Suprapubic skin (tissue), 4 donors: ENCODE results near the gene NBEA.

ENCODE experiments used
- EP300 ChIP-seq: sonication (generic); formaldehyde crosslinking; IDR thresholded peaks from one replicate; pipeline ENCODE4 v1.6.1; 2017; ENCODE audit warnings: antibody characterized with exemption
- POLR2A ChIP-seq, 2 donors: fragments of 450-650 bp; IDR thresholded peaks; one replicate each; pipeline ENCODE4 v1.6.1; 2017; ENCODE audit warnings: antibody characterized with exemption in 2 of 2, mild to moderate bottlenecking in 2 of 2, moderate library complexity in 2 of 2
- POLR2AphosphoS5 ChIP-seq, 3 donors: sonication (generic); formaldehyde crosslinking; IDR thresholded peaks; one replicate each; pipeline ENCODE4 v1.6.1; 2017; ENCODE audit warnings: antibody characterized with exemption in 3 of 3
- TF ChIP-seq, protein P1 (sequence below), 2 donors: fragments of 200-600 bp in 1 of 2; fragments of 450-650 bp in 1 of 2; sonication (generic) in 1 of 2; IDR thresholded peaks; one replicate each; pipeline ENCODE4 v1.5.1; 2016 to 2019; ENCODE audit warnings: antibody characterized with exemption in 2 of 2, mild to moderate bottlenecking in 1 of 2, moderate library complexity in 1 of 2

DNA sequence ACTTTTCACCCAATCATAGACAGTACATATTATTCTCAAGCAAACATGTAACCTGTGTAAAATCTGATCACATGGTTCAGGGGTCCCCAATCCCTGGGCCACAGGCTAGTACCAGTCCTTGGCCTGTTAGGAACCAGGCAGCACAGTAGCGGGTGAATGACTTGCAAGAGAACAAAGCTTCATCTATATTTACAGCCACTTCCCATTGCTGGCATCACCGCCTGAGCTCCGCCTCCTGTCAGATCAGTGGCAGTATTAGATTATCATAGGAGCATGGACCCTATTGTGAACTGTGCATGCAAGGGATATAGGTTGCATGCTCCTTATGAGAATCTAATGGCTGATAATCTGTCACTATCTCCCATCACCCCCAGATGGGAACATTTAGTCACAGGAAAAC lies 401.3 kb downstream of the NBEA start:
- TF ChIP-seq, protein P1, sequence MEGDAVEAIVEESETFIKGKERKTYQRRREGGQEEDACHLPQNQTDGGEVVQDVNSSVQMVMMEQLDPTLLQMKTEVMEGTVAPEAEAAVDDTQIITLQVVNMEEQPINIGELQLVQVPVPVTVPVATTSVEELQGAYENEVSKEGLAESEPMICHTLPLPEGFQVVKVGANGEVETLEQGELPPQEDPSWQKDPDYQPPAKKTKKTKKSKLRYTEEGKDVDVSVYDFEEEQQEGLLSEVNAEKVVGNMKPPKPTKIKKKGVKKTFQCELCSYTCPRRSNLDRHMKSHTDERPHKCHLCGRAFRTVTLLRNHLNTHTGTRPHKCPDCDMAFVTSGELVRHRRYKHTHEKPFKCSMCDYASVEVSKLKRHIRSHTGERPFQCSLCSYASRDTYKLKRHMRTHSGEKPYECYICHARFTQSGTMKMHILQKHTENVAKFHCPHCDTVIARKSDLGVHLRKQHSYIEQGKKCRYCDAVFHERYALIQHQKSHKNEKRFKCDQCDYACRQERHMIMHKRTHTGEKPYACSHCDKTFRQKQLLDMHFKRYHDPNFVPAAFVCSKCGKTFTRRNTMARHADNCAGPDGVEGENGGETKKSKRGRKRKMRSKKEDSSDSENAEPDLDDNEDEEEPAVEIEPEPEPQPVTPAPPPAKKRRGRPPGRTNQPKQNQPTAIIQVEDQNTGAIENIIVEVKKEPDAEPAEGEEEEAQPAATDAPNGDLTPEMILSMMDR (IDR thresholded peaks at IDR 0.05), result no peak
- no peak for TF ChIP-seq POLR2A (IDR thresholded peaks at IDR 0.05)
- no peak for TF ChIP-seq POLR2AphosphoS5 (IDR thresholded peaks at IDR 0.05)
- no peak for TF ChIP-seq EP300
